Breast epithelium (tissue), 3 donors: ENCODE data around the gene KLHL29.

Experiments used
- POLR2A ChIP-seq: fragments of 450-650 bp; IDR thresholded peaks from one replicate; pipeline ENCODE4 v1.6.1; 2016; ENCODE audit warnings: antibody characterized with exemption, mild to moderate bottlenecking, moderate library complexity
- POLR2AphosphoS5 ChIP-seq, 3 donors: sonication (generic); formaldehyde crosslinking; IDR thresholded peaks; one replicate each; pipeline ENCODE4 v1.6.1; 2017; ENCODE audit warnings: antibody characterized with exemption in 3 of 3
- TF ChIP-seq, protein P1 (sequence below), 3 donors: fragments of 450-650 bp; IDR thresholded peaks; one replicate each; pipeline ENCODE4 v1.5.1; 2016 to 2017; ENCODE audit warnings: antibody characterized with exemption in 3 of 3, mild to moderate bottlenecking in 3 of 3, moderate library complexity in 3 of 3

DNA sequence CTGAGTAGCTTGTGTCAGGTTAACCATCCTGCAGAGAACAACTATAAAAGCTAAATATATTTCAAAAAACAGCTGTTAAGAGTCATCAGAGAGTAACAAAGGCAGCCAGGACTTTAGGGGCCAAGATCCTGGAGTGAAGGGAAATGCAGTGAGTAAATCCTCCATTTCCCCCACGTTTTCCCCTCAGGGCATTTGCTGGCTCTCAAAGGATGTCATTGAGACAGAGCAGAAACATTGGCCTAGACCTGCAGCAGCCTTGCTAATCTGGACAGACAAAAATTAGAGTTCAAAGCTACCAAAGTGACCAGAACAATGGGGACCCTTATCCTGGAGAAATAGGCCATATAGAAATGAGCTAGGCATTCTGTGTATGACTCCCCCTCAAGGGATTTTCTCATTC lies 21.1 kb upstream of the KLHL29 start:
- TF ChIP-seq, protein P1, sequence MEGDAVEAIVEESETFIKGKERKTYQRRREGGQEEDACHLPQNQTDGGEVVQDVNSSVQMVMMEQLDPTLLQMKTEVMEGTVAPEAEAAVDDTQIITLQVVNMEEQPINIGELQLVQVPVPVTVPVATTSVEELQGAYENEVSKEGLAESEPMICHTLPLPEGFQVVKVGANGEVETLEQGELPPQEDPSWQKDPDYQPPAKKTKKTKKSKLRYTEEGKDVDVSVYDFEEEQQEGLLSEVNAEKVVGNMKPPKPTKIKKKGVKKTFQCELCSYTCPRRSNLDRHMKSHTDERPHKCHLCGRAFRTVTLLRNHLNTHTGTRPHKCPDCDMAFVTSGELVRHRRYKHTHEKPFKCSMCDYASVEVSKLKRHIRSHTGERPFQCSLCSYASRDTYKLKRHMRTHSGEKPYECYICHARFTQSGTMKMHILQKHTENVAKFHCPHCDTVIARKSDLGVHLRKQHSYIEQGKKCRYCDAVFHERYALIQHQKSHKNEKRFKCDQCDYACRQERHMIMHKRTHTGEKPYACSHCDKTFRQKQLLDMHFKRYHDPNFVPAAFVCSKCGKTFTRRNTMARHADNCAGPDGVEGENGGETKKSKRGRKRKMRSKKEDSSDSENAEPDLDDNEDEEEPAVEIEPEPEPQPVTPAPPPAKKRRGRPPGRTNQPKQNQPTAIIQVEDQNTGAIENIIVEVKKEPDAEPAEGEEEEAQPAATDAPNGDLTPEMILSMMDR (IDR thresholded peaks at IDR 0.05): no peak
- TF ChIP-seq POLR2A: no peak
- no peak for TF ChIP-seq POLR2AphosphoS5 (IDR thresholded peaks at IDR 0.05)
